Smooth muscle cell (in vitro differentiated cells): ENCODE results near the gene INKA1. TPM values are rescaled to one million over a fixed set of nuclear protein-coding genes. Genes with fewer than 3 reads are reported as not detected.

ENCODE experiments used
- DNase-seq: peaks from one replicate; lab custom pipeline; 2025; ENCODE audit not compliant: unreplicated experiment; lab: John Stamatoyannopoulos, UW
- H2AFZ ChIP-seq: fragments of 200-600 bp; sonication (generic); 2 replicates; pipeline ENCODE4 v1.6.0; 2016; ENCODE audit warnings: antibody characterized with exemption, low read depth, mild to moderate bottlenecking
- H3F3A ChIP-seq: fragments of 200-600 bp; sonication (generic); 2 replicates; pipeline ENCODE4 v1.6.0; 2017; ENCODE audit warnings: antibody characterized with exemption, low read depth
- H3K27ac ChIP-seq: fragments of 200-600 bp; sonication (generic); 2 replicates; pipeline ENCODE4 v1.5.1; 2016; ENCODE audit warnings: low read depth, mild to moderate bottlenecking
- H3K27me3 ChIP-seq: fragments of 200-600 bp; sonication (generic); 2 replicates; pipeline ENCODE4 v1.6.1; 2016; ENCODE audit warnings: low read depth, mild to moderate bottlenecking
- H3K36me3 ChIP-seq: fragments of 200-600 bp; sonication (generic); 2 replicates; pipeline ENCODE4 v1.5.1; 2016; ENCODE audit warnings: low read depth
- H3K4me1 ChIP-seq: fragments of 200-600 bp; sonication (generic); 2 replicates; pipeline ENCODE4 v1.5.1; 2016; ENCODE audit warnings: low read depth
- H3K4me2 ChIP-seq: fragments of 200-600 bp; sonication (generic); 2 replicates; pipeline ENCODE4 v1.6.0; 2016; ENCODE audit warnings: mild to moderate bottlenecking
- H3K4me3 ChIP-seq: fragments of 200-600 bp; sonication (generic); 2 replicates; pipeline ENCODE4 v1.5.1; 2016; ENCODE audit warnings: mild to moderate bottlenecking
- H3K79me2 ChIP-seq: fragments of 200-600 bp; sonication (generic); 2 replicates; pipeline ENCODE4 v1.6.0; 2016; ENCODE audit warnings: low read depth, mild to moderate bottlenecking
- H3K9ac ChIP-seq: fragments of 200-600 bp; sonication (generic); 2 replicates; pipeline ENCODE4 v1.6.0; 2016; ENCODE audit warnings: low read depth
- H3K9me3 ChIP-seq: fragments of 200-600 bp; sonication (generic); replicated peaks from 2 replicates; pipeline ENCODE4 v1.5.1; 2016; ENCODE audit warnings: low read depth
- H4K20me1 ChIP-seq: fragments of 200-600 bp; sonication (generic); 2 replicates; pipeline ENCODE4 v1.6.0; 2016; ENCODE audit warnings: low read depth
- WGBS: methylation state at CpG from one replicate; pipeline ENCODE4 v1.1.7; 2016; ENCODE audit warnings: low lambda C conversion rate; 5-methylcytosine and 5-hydroxymethylcytosine counted together
- polyA plus RNA-seq: library from polyadenylated mRNA; unstranded; fragments of >200 nt; fragmentation: Nextera tagmentation; extraction: Ambion mirVana; gene quantifications from 2 replicates; pipeline ENCODE4 v1.2.1, GENCODE V29; 2016
- total RNA-seq: library from RNA; depleted of rRNA; stranded (reverse); fragments of >200 nt; gene quantifications from 2 replicates; pipeline ENCODE4 v1.2.3, GENCODE V29; 2014
- TF ChIP-seq, protein P1 (sequence below): fragments of 200-600 bp; sonication (generic); IDR thresholded peaks from 2 replicates; pipeline ENCODE4 v1.5.1; 2017; ENCODE audit warnings: borderline replicate concordance, mild to moderate bottlenecking, antibody characterized with exemption; ENCODE audit not compliant: insufficient read depth, poor library complexity, severe bottlenecking

INKA1 gene
- total and polyA plus RNA-seq, 2 experiments from 2014 or later, result 2.5 to 8.1 TPM

DNA sequence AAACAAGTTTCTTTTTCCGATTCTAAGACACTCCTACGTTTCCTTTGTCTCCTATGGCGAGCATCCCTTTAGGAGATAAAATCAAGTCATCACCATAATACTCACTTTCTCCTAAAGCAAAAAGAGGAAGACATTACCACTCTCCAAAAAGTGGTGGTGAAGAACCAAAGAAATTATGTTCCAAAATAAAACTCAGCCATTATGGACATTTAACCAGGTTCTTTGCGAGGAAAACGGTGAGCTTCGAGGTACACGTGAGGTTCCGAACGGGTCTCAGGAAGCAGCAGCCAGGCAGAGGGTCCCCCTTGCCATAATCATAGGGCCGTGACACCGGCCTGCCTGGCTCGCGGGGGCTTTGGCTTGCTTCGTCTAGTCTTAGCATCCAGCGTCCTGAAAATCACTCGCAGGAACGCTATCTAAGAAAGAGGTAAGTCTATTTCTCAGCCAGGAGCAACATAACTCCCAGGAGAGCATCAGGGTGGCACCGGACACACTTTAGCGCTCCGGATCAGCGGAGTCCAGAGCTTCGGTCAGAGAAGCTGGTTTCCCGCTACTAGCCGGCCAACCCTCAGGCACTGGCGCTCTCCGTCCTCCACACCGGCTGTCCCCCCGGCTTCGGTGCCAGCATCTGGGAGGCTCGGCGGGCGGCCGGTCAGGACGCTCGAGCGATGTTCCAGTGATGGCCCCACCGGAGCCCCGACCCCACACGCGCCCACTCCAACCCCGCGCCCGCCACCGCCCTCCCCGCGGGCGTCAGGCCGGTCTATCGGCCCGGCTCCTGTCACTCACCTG is 17.3 kb upstream of the INKA1 start:
- TF ChIP-seq, protein P1, sequence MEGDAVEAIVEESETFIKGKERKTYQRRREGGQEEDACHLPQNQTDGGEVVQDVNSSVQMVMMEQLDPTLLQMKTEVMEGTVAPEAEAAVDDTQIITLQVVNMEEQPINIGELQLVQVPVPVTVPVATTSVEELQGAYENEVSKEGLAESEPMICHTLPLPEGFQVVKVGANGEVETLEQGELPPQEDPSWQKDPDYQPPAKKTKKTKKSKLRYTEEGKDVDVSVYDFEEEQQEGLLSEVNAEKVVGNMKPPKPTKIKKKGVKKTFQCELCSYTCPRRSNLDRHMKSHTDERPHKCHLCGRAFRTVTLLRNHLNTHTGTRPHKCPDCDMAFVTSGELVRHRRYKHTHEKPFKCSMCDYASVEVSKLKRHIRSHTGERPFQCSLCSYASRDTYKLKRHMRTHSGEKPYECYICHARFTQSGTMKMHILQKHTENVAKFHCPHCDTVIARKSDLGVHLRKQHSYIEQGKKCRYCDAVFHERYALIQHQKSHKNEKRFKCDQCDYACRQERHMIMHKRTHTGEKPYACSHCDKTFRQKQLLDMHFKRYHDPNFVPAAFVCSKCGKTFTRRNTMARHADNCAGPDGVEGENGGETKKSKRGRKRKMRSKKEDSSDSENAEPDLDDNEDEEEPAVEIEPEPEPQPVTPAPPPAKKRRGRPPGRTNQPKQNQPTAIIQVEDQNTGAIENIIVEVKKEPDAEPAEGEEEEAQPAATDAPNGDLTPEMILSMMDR, result no peak
- Histone ChIP-seq H3K4me3 (peak overlapping the region; percentile 95), H4K20me1 (peaks cover 26% of the 10 kb centered on the region), H3K36me3 (no peaks in the 10 kb centered on the region), H3K27ac (peak overlapping the region; percentile 85), H3K79me2 (peaks cover 55% of the 10 kb centered on the region), H3K27me3 (no peaks in the 10 kb centered on the region), H3K9me3 (no peaks in the 10 kb centered on the region), H3K9ac (peak overlapping the region; percentile 94), H3F3A (peaks cover 3% of the 10 kb centered on the region), H2AFZ (peak overlapping the region; percentile 90), H3K4me1 (peaks cover 23% of the 10 kb centered on the region), H3K4me2 (peak overlapping the region; percentile 92)
- 5% methylated on average over 35 of the region's 50 CpGs for WGBS
- no peak for DNase-seq

DNA sequence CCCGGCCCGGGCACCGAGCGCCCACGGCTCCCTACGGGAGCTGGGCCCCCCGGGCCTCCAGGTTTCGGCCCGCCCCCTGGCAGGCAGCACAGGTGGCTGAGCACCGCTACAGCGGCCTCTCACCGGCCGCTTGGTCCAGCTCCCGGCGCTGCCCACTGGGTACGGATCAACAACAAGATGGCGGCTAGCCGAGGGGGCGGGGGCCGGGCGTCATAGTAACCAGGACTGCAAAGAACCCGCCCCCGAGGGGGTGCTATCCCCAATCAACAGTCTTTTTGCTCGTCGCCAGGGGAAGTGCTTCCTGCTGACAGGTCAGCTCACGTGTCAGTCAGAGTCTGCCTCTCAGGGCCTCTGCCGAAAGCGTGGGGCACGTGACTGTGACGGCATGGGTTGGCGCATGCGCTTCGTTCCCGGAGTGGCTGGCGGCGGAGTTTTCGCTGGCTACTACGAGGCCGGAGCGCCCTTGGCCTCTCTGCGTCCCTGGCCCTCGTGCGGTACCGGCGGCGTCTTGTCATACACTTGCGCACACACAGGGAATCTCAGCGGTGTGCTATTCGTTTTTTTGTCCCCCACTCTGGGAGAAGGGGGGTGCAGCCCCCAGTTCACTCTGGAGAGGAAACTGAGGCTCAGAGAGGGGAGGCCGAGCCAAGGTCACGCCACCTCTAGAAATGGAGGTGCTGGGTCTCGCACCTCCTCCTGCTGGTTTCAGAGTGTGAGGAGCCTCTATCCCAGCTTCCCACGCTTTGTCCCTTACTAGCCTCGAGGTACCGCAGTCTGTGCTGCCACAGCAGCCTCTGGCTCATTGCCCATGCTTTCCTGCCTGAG is 16.5 kb upstream of the INKA1 start, which contains the start of gene IP6K1:
Gene IP6K1, minus strand, starts transcription at position 186 of the 825 bp plus-strand sequence. CDS start 38,502 bp downstream, outside the sequence.
- peak within 1 kb of the TSS; percentile 95 for H3K4me3 ChIP-seq
- H3K79me2 ChIP-seq, result peaks cover 47% of the 10 kb centered on the region
- H3F3A ChIP-seq, result peaks cover 3% of the 10 kb centered on the region
- no peaks in the 10 kb centered on the region for H3K27me3 ChIP-seq
- peak within 1 kb of the TSS; percentile 85 for H3K27ac ChIP-seq
- peak within 1 kb of the TSS; percentile 90 for H2AFZ ChIP-seq
- H3K36me3 ChIP-seq, result no peaks in the 10 kb centered on the region
- peaks cover 18% of the 10 kb centered on the region for H3K4me1 ChIP-seq
- H3K9me3 ChIP-seq, result no peaks in the 10 kb centered on the region
- H3K4me2 ChIP-seq, result peak within 1 kb of the TSS; percentile 92
- peak; percentile 94 for DNase-seq
- WGBS, result 15% methylated on average over 39 of the region's 55 CpGs
- TF ChIP-seq, protein P1, result no peak
- peaks cover 18% of the 10 kb centered on the region for H4K20me1 ChIP-seq
- peak within 1 kb of the TSS; percentile 94 for H3K9ac ChIP-seq

DNA sequence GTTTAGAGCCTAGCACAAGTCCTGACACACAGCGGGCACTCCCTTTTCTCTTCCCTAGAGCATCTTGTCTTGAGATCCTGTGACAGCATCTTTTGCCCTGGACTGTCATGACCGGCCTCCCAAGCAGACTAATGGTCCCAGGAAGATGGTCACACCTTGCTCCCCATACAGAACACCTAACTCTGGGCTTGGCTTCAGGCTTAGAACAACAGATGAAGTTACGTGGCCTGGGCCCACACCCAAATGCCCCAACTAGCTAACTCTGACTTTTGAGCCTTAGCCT is 15.9 kb upstream of the INKA1 start:
- H2AFZ ChIP-seq, result no peak overlapping the region
- no peaks in the 10 kb centered on the region for H3K36me3 ChIP-seq
- peaks cover 12% of the 10 kb centered on the region for H4K20me1 ChIP-seq
- 91% methylated on average over 3 of the region's 3 CpGs for WGBS
- H3K4me2 ChIP-seq, result peak overlapping the region; percentile 83
- peaks cover 3% of the 10 kb centered on the region for H3F3A ChIP-seq
- TF ChIP-seq, protein P1, result no peak
- H3K27ac ChIP-seq, result peak overlapping the region; percentile 85
- H3K4me1 ChIP-seq, result peaks cover 14% of the 10 kb centered on the region
- H3K4me3 ChIP-seq, result no peak overlapping the region
- no peaks in the 10 kb centered on the region for H3K9me3 ChIP-seq
- H3K79me2 ChIP-seq, result peaks cover 42% of the 10 kb centered on the region
- H3K9ac ChIP-seq, result peak overlapping the region; percentile 86
- no peaks in the 10 kb centered on the region for H3K27me3 ChIP-seq
- no peak for DNase-seq
